Body of pancreas (tissue), 4 donors: ENCODE measurements around the gene DLST. TPM values are rescaled to one million over a fixed set of nuclear protein-coding genes. Genes with fewer than 3 reads are reported as not detected.

Experiments
- ATAC-seq: fragments of 150-250 bp; one replicate; pipeline ENCODE4 v1.9.1; 2016
- DNase-seq, 4 donors: peaks; one replicate each; pipeline ENCODE4 v3.0.0-alpha.2; 2019
- H3K27ac ChIP-seq, 4 donors: fragments of 200-600 bp; sonication (generic); 1 replicate in 3 of 4; 2 replicates in 1 of 4; pipeline versions ENCODE4 v1.5.1 to v1.6.1; 2016 to 2019; ENCODE audit warnings: mild to moderate bottlenecking in 1 of 4, mixed read lengths in 1 of 4, moderate library complexity in 1 of 4
- H3K27me3 ChIP-seq, 2 donors: fragments of 200-600 bp; sonication (generic); one replicate each; pipeline ENCODE4 v1.6.0; 2016; ENCODE audit warnings: mild to moderate bottlenecking in 1 of 2
- H3K36me3 ChIP-seq, 2 donors: fragments of 200-600 bp; sonication (generic); replicated peaks in 1 of 2; 2 replicates each; pipeline ENCODE4 v1.5.1; 2016; ENCODE audit warnings: low read depth in 2 of 2; ENCODE audit not compliant: insufficient read depth in 1 of 2
- H3K4me1 ChIP-seq: fragments of 200-600 bp; sonication (generic); one replicate; pipeline ENCODE4 v1.6.0; 2016
- H3K4me3 ChIP-seq, 2 donors: fragments of 200-600 bp; sonication (generic); 1 replicate in 1 of 2; 2 replicates in 1 of 2; pipeline ENCODE4 v1.5.1; 2016 to 2019
- H3K9me3 ChIP-seq, 3 donors: fragments of 200-600 bp; sonication (generic); 1 replicate in 2 of 3; 2 replicates in 1 of 3; pipeline ENCODE4 v1.5.1; 2016
- CTCF ChIP-seq, 7 experiments: fragments of 450-650 bp in 4 of 7; fragments of 200-600 bp in 3 of 7; sonication (generic) in 3 of 7; IDR thresholded peaks; one replicate each; pipeline ENCODE4 v1.5.1; 2016 to 2019; ENCODE audit warnings: antibody characterized with exemption in 7 of 7
- POLR2A ChIP-seq, 3 donors: fragments of 450-650 bp; IDR thresholded peaks; one replicate each; pipeline ENCODE4 v1.6.1; 2016; ENCODE audit warnings: antibody characterized with exemption in 3 of 3, mild to moderate bottlenecking in 2 of 3
- WGBS, 2 donors: methylation state at CpG; one replicate each; pipeline ENCODE4 v1.1.5; 2017; 5-methylcytosine and 5-hydroxymethylcytosine counted together
- intact Hi-C: fragments of 100-400 bp; cut with DNase I; formaldehyde crosslinking; loops from one replicate; pipeline ENCODE4 v1.15.1; 2023
- total RNA-seq, 2 donors: library from RNA; depleted of rRNA; stranded (reverse); fragments of >200 nt; gene quantifications; one replicate each; pipeline ENCODE4 v1.1.0, GENCODE V29; 2016

Gene DLST
- total RNA-seq, 2 donors from 2014 or later = 33.7 to 36.3 TPM

GRCh38 chr14:74910556-74910955 is 28.8 kb downstream of the DLST start:
- peaks cover 5% of the 10 kb centered on the region for H3K4me1 ChIP-seq
- intact Hi-C loops = no loop called here
- H3K4me3 ChIP-seq = no peak overlapping the region
- H3K36me3 ChIP-seq = no peaks in the 10 kb centered on the region
- WGBS, 2 donors = 56 to 67% methylated on average over 9 to 10 of the region's 10 CpGs
- no peak for TF ChIP-seq POLR2A (IDR thresholded peaks at IDR 0.05)
- no peak for TF ChIP-seq CTCF (IDR thresholded peaks at IDR 0.05)
- no peaks in the 10 kb centered on the region for H3K27me3 ChIP-seq
- DNase-seq (no peak), ATAC-seq (no peak)
- H3K27ac ChIP-seq = no peak overlapping the region
- no peaks in the 10 kb centered on the region for H3K9me3 ChIP-seq

DNA sequence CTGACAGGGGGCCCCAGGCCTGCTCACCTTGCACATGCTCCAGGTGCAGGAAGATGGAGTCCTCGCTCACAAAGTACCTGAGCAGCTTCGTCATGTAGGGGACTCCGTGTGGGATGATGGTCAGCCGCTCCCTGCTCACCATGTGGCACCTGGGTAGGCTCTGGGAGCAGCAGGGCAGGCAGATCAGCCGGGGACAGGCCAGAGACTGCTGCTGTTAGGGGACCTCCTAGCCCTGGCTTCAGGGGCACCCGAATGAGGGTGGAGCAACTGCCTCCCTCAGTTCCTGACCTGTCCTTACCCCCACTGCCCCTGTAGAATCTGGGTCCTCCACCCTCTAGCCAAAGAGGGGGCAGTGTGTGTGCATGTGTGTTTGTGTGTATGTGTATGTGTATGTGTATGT is 29.5 kb downstream of the DLST start:
- intact Hi-C loops = no loop called here
- no peaks in the 10 kb centered on the region for H3K27me3 ChIP-seq
- no peak overlapping the region for H3K27ac ChIP-seq
- TF ChIP-seq POLR2A (IDR thresholded peaks at IDR 0.05) (no peak), CTCF (IDR thresholded peaks at IDR 0.05) (no peak)
- H3K4me3 ChIP-seq = no peak overlapping the region
- H3K4me1 ChIP-seq = no peaks in the 10 kb centered on the region
- H3K9me3 ChIP-seq = no peaks in the 10 kb centered on the region
- no peaks in the 10 kb centered on the region for H3K36me3 ChIP-seq
- DNase-seq (no peak), ATAC-seq (no peak)
- 95% methylated on average over 6 of the region's 6 CpGs; no CpG with 5 or more reads in 1 of the 2 donors for WGBS, 2 donors

DNA sequence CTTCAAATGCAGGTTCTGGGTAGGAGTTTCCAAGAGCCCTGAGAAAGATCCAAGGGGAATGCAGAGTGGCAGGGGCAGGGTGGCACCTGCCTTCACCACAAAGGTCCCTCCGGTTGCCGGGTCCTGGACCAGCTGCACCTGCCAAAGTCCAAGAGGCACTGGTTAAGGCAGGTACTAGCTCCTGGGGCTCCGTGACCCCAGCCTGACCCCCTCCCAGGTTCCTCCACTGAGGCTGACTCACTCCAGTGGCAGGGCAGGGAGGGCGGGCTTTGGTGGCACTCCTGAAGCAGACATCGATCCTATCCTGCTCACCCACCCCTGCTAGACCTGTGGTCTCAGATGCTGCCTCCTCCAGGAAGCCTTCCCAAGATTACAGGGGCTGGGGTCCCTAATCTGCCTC is 30.0 kb downstream of the DLST start:
- intact Hi-C loops = no loop called here
- no peak for ATAC-seq
- H3K4me3 ChIP-seq = no peak overlapping the region
- no peaks in the 10 kb centered on the region for H3K9me3 ChIP-seq
- no peak overlapping the region for H3K27ac ChIP-seq
- no peaks in the 10 kb centered on the region for H3K4me1 ChIP-seq
- 90% methylated on average over 5 of the region's 5 CpGs; no CpG with 5 or more reads in 1 of the 2 donors for WGBS, 2 donors
- no peaks in the 10 kb centered on the region for H3K36me3 ChIP-seq
- TF ChIP-seq POLR2A (IDR thresholded peaks at IDR 0.05) (no peak), CTCF (IDR thresholded peaks at IDR 0.05) (no peak)
- DNase-seq = no peak
- H3K27me3 ChIP-seq = no peaks in the 10 kb centered on the region

DNA sequence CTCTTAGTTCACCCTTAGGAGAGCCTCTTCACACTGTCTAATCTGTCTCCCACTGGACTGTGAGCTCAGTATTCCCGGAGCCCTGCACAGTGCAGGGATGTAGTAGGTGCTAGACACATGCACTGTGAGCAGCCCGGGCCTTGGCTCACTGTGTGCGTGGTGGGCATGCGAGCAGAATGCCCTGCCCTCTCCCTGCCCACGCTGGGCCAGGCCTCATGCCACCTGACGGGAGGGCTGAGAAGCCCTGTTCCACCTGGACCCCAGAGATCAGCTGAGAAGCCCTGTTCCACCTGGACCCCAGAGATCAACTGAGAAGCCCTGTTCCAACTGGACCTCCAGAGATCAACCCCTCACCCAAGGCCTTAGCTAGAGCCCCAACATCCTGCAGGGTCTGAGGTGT is 30.4 kb downstream of the DLST start:
- TF ChIP-seq CTCF (IDR thresholded peaks at IDR 0.05) = no peak
- TF ChIP-seq POLR2A (IDR thresholded peaks at IDR 0.05) = no peak
- Histone ChIP-seq H3K27me3 (no peaks in the 10 kb centered on the region), H3K36me3 (no peaks in the 10 kb centered on the region), H3K27ac (no peak overlapping the region), H3K4me1 (no peaks in the 10 kb centered on the region), H3K4me3 (no peak overlapping the region), H3K9me3 (no peaks in the 10 kb centered on the region)
- WGBS, 2 donors = 81 to 86% methylated on average over 6 of the region's 6 CpGs
- no peak for ATAC-seq
- DNase-seq = no peak
- intact Hi-C loops = no loop called here

GRCh38 chr14:74912801-74913200 is 31.1 kb downstream of the DLST start:
- Histone ChIP-seq H3K27ac (no peak overlapping the region), H3K4me1 (no peaks in the 10 kb centered on the region), H3K4me3 (no peak overlapping the region), H3K27me3 (no peaks in the 10 kb centered on the region), H3K36me3 (no peaks in the 10 kb centered on the region), H3K9me3 (no peaks in the 10 kb centered on the region)
- TF ChIP-seq CTCF (IDR thresholded peaks at IDR 0.05) (no peak), POLR2A (IDR thresholded peaks at IDR 0.05) (no peak)
- WGBS, 2 donors = 89 to 91% methylated on average over 7 to 10 of the region's 10 CpGs
- ATAC-seq (no peak), DNase-seq (no peak)
- intact Hi-C loops = no loop called here
